ENCODE results near the gene BEND3. TPM values are rescaled to one million over a fixed set of nuclear protein-coding genes. Genes with fewer than 3 reads are reported as not detected.
"Not testable (repeated sequence)": the region's sequence is repeated elsewhere in the genome, so short reads cannot be mapped to it uniquely, and the experiment has no call there.

Gene BEND3
- total RNA-seq, 1 experiment from 2014 or later = 7.3 TPM

GRCh38 chr6:107128577-107128976 lies 13.3 kb upstream of the BEND3 start:
- no peak for DNase-seq
- H3K36me3 ChIP-seq = no peaks in the 10 kb centered on the region
- H3K27ac ChIP-seq = no peak overlapping the region
- no peaks in the 10 kb centered on the region for H3K27me3 ChIP-seq
- H3K9me3 ChIP-seq (replicated peaks) = no peaks in the 10 kb centered on the region
- no peak overlapping the region for H3K4me3 ChIP-seq
- H3K4me1 ChIP-seq = peaks cover 11% of the 10 kb centered on the region

GRCh38 chr6:107128175-107128574 lies 12.9 kb upstream of the BEND3 start:
- Histone ChIP-seq H3K36me3 (no peaks in the 10 kb centered on the region), H3K4me3 (no peak overlapping the region), H3K27ac (no peak overlapping the region), H3K27me3 (no peaks in the 10 kb centered on the region), H3K9me3 (replicated peaks) (no peaks in the 10 kb centered on the region), H3K4me1 (peaks cover 11% of the 10 kb centered on the region)
- DNase-seq = no peak

- Histone ChIP-seq H3K4me3 (no peak overlapping the region), H3K4me1 (peaks cover 11% of the 10 kb centered on the region), H3K27me3 (no peaks in the 10 kb centered on the region), H3K9me3 (replicated peaks) (no peaks in the 10 kb centered on the region), H3K27ac (no peak overlapping the region), H3K36me3 (no peaks in the 10 kb centered on the region)
- no peak for DNase-seq
Observed at GRCh38 chr6:107125771-107126170, 10.5 kb upstream of the BEND3 start.

GRCh38 chr6:107124934-107125348 lies 9.6 kb upstream of the BEND3 start:
- Histone ChIP-seq H3K4me1 (peaks cover 8% of the 10 kb centered on the region), H3K36me3 (no peaks in the 10 kb centered on the region), H3K9me3 (replicated peaks) (no peaks in the 10 kb centered on the region), H3K27ac (no peak overlapping the region), H3K27me3 (no peaks in the 10 kb centered on the region), H3K4me3 (no peak overlapping the region)
- DNase-seq = peak in 1 of 2 experiments; percentile 24

GRCh38 chr6:107123501-107123900 lies 8.2 kb upstream of the BEND3 start:
- Histone ChIP-seq H3K36me3 (no peaks in the 10 kb centered on the region), H3K4me3 (no peak overlapping the region), H3K27me3 (no peaks in the 10 kb centered on the region), H3K4me1 (no peaks in the 10 kb centered on the region), H3K9me3 (replicated peaks) (no peaks in the 10 kb centered on the region), H3K27ac (no peak overlapping the region)
- no peak for DNase-seq

- Histone ChIP-seq H3K36me3 (no peaks in the 10 kb centered on the region), H3K4me1 (no peaks in the 10 kb centered on the region), H3K9me3 (replicated peaks) (no peaks in the 10 kb centered on the region), H3K27ac (no peak overlapping the region), H3K27me3 (no peaks in the 10 kb centered on the region), H3K4me3 (no peak overlapping the region)
- no peak for DNase-seq
Observed at GRCh38 chr6:107122748-107123147, 7.4 kb upstream of the BEND3 start.

- H3K4me3 ChIP-seq = no peak overlapping the region
- H3K27ac ChIP-seq = no peak overlapping the region
- no peaks in the 10 kb centered on the region for H3K36me3 ChIP-seq
- no peaks in the 10 kb centered on the region for H3K4me1 ChIP-seq
- H3K9me3 ChIP-seq (replicated peaks) = no peaks in the 10 kb centered on the region
- no peak for DNase-seq
- H3K27me3 ChIP-seq = no peaks in the 10 kb centered on the region
Observed at GRCh38 chr6:107121964-107122495, 6.7 kb upstream of the BEND3 start.

GRCh38 chr6:107121266-107121665 lies 6.0 kb upstream of the BEND3 start:
- Histone ChIP-seq H3K4me1 (no peaks in the 10 kb centered on the region), H3K36me3 (no peaks in the 10 kb centered on the region), H3K4me3 (no peak overlapping the region), H3K27me3 (no peaks in the 10 kb centered on the region), H3K27ac (no peak overlapping the region), H3K9me3 (replicated peaks) (no peaks in the 10 kb centered on the region)
- DNase-seq = no peak

GRCh38 chr6:107120404-107120803 lies 5.1 kb upstream of the BEND3 start:
- Histone ChIP-seq H3K27me3 (no peaks in the 10 kb centered on the region), H3K9me3 (replicated peaks) (no peaks in the 10 kb centered on the region), H3K4me3 (no peak overlapping the region), H3K4me1 (no peaks in the 10 kb centered on the region), H3K27ac (no peak overlapping the region), H3K36me3 (no peaks in the 10 kb centered on the region)
- DNase-seq = no peak

GRCh38 chr6:107118976-107119375 lies 3.7 kb upstream of the BEND3 start:
- H3K9me3 ChIP-seq (replicated peaks) = no peaks in the 10 kb centered on the region
- no peak overlapping the region for H3K27ac ChIP-seq
- no peaks in the 10 kb centered on the region for H3K36me3 ChIP-seq
- DNase-seq = peak; percentile 49 to 75
- H3K27me3 ChIP-seq = no peaks in the 10 kb centered on the region
- H3K4me1 ChIP-seq = peaks cover under 1% of the 10 kb centered on the region; the same call in 1 of the 2 replicates
- H3K4me3 ChIP-seq = no peak overlapping the region

GRCh38 chr6:107118540-107118939 lies 3.2 kb upstream of the BEND3 start:
- H3K27ac ChIP-seq; H3K4me1 ChIP-seq; H3K36me3 ChIP-seq; H3K9me3 ChIP-seq (replicated peaks); H3K27me3 ChIP-seq; DNase-seq; H3K4me3 ChIP-seq: not testable (repeated sequence)

GRCh38 chr6:107116931-107117330 lies 1.6 kb upstream of the BEND3 start:
- peak overlapping the region; percentile 86 for H3K4me3 ChIP-seq
- peaks cover 4% of the 10 kb centered on the region; the same call in 1 of the 2 replicates for H3K4me1 ChIP-seq
- no peaks in the 10 kb centered on the region for H3K27me3 ChIP-seq
- no peaks in the 10 kb centered on the region for H3K9me3 ChIP-seq (replicated peaks)
- no peaks in the 10 kb centered on the region for H3K36me3 ChIP-seq
- no peak overlapping the region for H3K27ac ChIP-seq
- DNase-seq = no peak

- DNase-seq = peak; percentile 53 to 67
- Histone ChIP-seq H3K4me3 (peak overlapping the region; percentile 86), H3K27me3 (no peaks in the 10 kb centered on the region), H3K27ac (peak overlapping the region; percentile 92), H3K36me3 (no peaks in the 10 kb centered on the region), H3K9me3 (replicated peaks) (no peaks in the 10 kb centered on the region), H3K4me1 (peaks cover 4% of the 10 kb centered on the region; the same call in 1 of the 2 replicates)
Observed at GRCh38 chr6:107116328-107116892, 1.1 kb upstream of the BEND3 start.

- Histone ChIP-seq H3K9me3 (replicated peaks) (no peaks in the 10 kb centered on the region), H3K36me3 (no peaks in the 10 kb centered on the region), H3K4me3 (peak overlapping the region; percentile 86), H3K27ac (peak overlapping the region; percentile 92), H3K27me3 (no peaks in the 10 kb centered on the region), H3K4me1 (peaks cover 4% of the 10 kb centered on the region; the same call in 1 of the 2 replicates)
- DNase-seq = peak; percentile 83 to 85
Observed at GRCh38 chr6:107115695-107116327, 496 bp upstream of the BEND3 start.

- H3K4me3 ChIP-seq = peak overlapping the region; percentile 86
- H3K4me1 ChIP-seq = peaks cover 4% of the 10 kb centered on the region; the same call in 1 of the 2 replicates
- no peaks in the 10 kb centered on the region for H3K9me3 ChIP-seq (replicated peaks)
- no peaks in the 10 kb centered on the region for H3K27me3 ChIP-seq
- peak overlapping the region; percentile 49; the same call in 1 of the 2 replicates for H3K27ac ChIP-seq
- no peaks in the 10 kb centered on the region for H3K36me3 ChIP-seq
- peak; percentile 87 to 90 for DNase-seq
Observed at GRCh38 chr6:107114213-107114925, 946 bp downstream of the BEND3 start.

All from SJCRH30 (cell line).